CD4-positive, alpha-beta T cell treated with Interleukin-21 for 1 hour (primary cell): ENCODE results near the gene FBP1.
"Not testable (repeated sequence)": the region's sequence is repeated elsewhere in the genome, so short reads cannot be mapped to it uniquely, and the experiment has no call there.

Experiments used
- DNase-seq: peaks from one replicate; pipeline ENCODE4 v3.0.0-alpha.2; 2020

Gene FBP1

GRCh38 chr9:94568972-94569712 lies 70.2 kb downstream of the FBP1 start:
- no peak for DNase-seq

- DNase-seq = no peak
Measured at GRCh38 chr9:94568250-94568889, 70.9 kb downstream of the FBP1 start.

GRCh38 chr9:94567271-94567670 lies 72.0 kb downstream of the FBP1 start:
- no peak for DNase-seq

GRCh38 chr9:94566550-94566949 lies 72.8 kb downstream of the FBP1 start:
- no peak for DNase-seq

- DNase-seq = not testable (repeated sequence)
Measured at GRCh38 chr9:94564279-94564678, 75.0 kb downstream of the FBP1 start.

GRCh38 chr9:94563548-94563947 lies 75.8 kb downstream of the FBP1 start:
- DNase-seq = no peak

- DNase-seq = no peak
Measured at GRCh38 chr9:94560237-94560636, 79.1 kb downstream of the FBP1 start.

GRCh38 chr9:94557376-94557775 lies 81.9 kb downstream of the FBP1 start:
- no peak for DNase-seq

- peak; percentile 23 for DNase-seq
Measured at GRCh38 chr9:94554439-94555331, 84.6 kb downstream of the FBP1 start, which contains the start of gene PCAT7. TSS of gene PCAT7 (plus strand) at chr9:94555083.

GRCh38 chr9:94554078-94554438 lies 85.3 kb downstream of the FBP1 start:
- DNase-seq = no peak
